H1 (cell line): Measurements from ENCODE around the gene NR2C2AP. TPM values are rescaled to one million over a fixed set of nuclear protein-coding genes. Genes with fewer than 3 reads are reported as not detected.

Experiments
- CHD2 ChIP-seq: IDR thresholded peaks from 2 replicates; pipeline ENCODE4 v1.6.1; 2012; ENCODE audit warnings: low read length, improper control_type of control experiment
- CHD7 ChIP-seq: fragments of 300-600 bp; sonication (generic); IDR thresholded peaks from 2 replicates; pipeline ENCODE4 v1.7.1; 2012; ENCODE audit warnings: low read length, moderate library complexity, mild to moderate bottlenecking, inconsistent platforms; ENCODE audit not compliant: insufficient replicate concordance
- E2F6 ChIP-seq: IDR thresholded peaks from 2 replicates; pipeline ENCODE4 v1.6.1; 2012; ENCODE audit warnings: inconsistent platforms
- KDM1A ChIP-seq: fragments of 200-600, 300-600 bp; sonication (generic); IDR thresholded peaks from 2 replicates; pipeline ENCODE4 v1.7.1; 2016; ENCODE audit warnings: mild to moderate bottlenecking, low read length, borderline replicate concordance
- RAD21 ChIP-seq, 2 experiments: IDR thresholded peaks in 1 of 2; conservative IDR thresholded peaks in 1 of 2; 2 replicates each; pipeline ENCODE4 v1.6.1; 2011; ENCODE audit warnings: low read depth in 2 of 2, low read length in 2 of 2, improper control_type of control experiment in 1 of 2, inconsistent platforms in 1 of 2, mild to moderate bottlenecking in 1 of 2, moderate library complexity in 1 of 2
- RXRA ChIP-seq: IDR thresholded peaks from 2 replicates; pipeline ENCODE4 v1.6.1; 2011; ENCODE audit warnings: low read depth, mild to moderate bottlenecking, low read length, moderate library complexity; ENCODE audit not compliant: insufficient read depth
- SIN3A ChIP-seq, 2 experiments: IDR thresholded peaks in 1 of 2; conservative IDR thresholded peaks in 1 of 2; 2 replicates each; pipeline ENCODE4 v1.6.1; 2011 to 2012; ENCODE audit warnings: low read length in 2 of 2, improper control_type of control experiment in 1 of 2, low read depth in 1 of 2, mild to moderate bottlenecking in 1 of 2
- SIX5 ChIP-seq: IDR thresholded peaks from 2 replicates; pipeline ENCODE4 v1.6.1; 2011; ENCODE audit warnings: mild to moderate bottlenecking, low read depth, low read length
- polyA plus RNA-seq, 7 experiments: library from polyadenylated mRNA; depleted of rRNA in 3 of 7; stranded (reverse) in 5 of 7; unstranded in 2 of 7; fragments of >200 nt in 5 of 7; fragments of 200-250 nt in 2 of 7; gene quantifications; 1 replicate in 5 of 7; 2 replicates in 1 of 7; 4 replicates in 1 of 7; pipeline versions ENCODE4 v1.2.1 to v1.2.3, GENCODE V29; 2011 to 2013; ENCODE audit warnings: missing spikeins in 2 of 7, mixed read lengths in 2 of 7
- total RNA-seq: library from RNA; stranded (reverse); fragmentation: NEBNext Ultra II Directional; extraction: Animal tissue kit (Norgen Biotek cat#: 25700); gene quantifications from 2 replicates; pipeline ENCODE4 v1.2.1, GENCODE V29; 2021

NR2C2AP gene
- total and polyA plus RNA-seq, 2 of the 8 experiments (the other 6 are each of a cell fraction or from before 2014, with no cell fraction given) = 16.4 to 20.5 TPM

- TF ChIP-seq CHD7 (no peak), RAD21 (IDR thresholded peaks at IDR 0.05 in 1 of 2, conservative IDR thresholded peaks at IDR 0.05 in 1 of 2; ENCODE audit: low read depth in 2 of 2, low read length in 2 of 2) (peak; percentile 63 to 68), SIN3A (conservative IDR thresholded peaks at IDR 0.05 in 1 of 2, IDR thresholded peaks at IDR 0.05 in 1 of 2; ENCODE audit: low read depth in 1 of 2, low read length in 2 of 2) (peak in 1 of 2 experiments; percentile 66; a peak in 2 of 4 replicates), SIX5 (no peak), CHD2 (no peak), E2F6 (peak; percentile 89), RXRA (no peak), KDM1A (peak; percentile 51; the same call in 1 of the 2 replicates)
These were observed 21.8 kb upstream of the NR2C2AP start (continued) for GRCh38 chr19:19224852-19225494.
